PC-9 (cell line): ENCODE measurements around the gene PDE4D. TPM values are rescaled to one million over a fixed set of nuclear protein-coding genes. Genes with fewer than 3 reads are reported as not detected.

Experiments used
- BruUV-seq: library from RNA; stranded (reverse); fragments of 400-500 nt; replicated peaks from 2 replicates; lab custom pipeline; 2021; lab: Mats Ljungman, UMichigan
- CTCF ChIA-PET: fragments of 300-600 bp; sonication (Branson Sonifier 250); formaldehyde crosslinking; loops from one replicate; lab custom pipeline; 2022; ENCODE audit warnings: antibody characterized with exemption; lab: Charles Lee
- POLR2A ChIA-PET: fragments of 300-600 bp; sonication (Branson Sonifier 250); formaldehyde crosslinking; loops from one replicate; lab custom pipeline; 2022; ENCODE audit warnings: antibody characterized with exemption; ENCODE audit not compliant: unreplicated experiment; lab: Charles Lee
- DNase-seq, 2 experiments: peaks; one replicate each; pipeline versions ENCODE4 v3.0.0 to v3.0.0-alpha.2; 2015 to 2022; ENCODE audit warnings: mixed read lengths in 1 of 2
- H2AFZ ChIP-seq: fragments of 200-600 bp; sonication (generic); 2 replicates; pipeline ENCODE4 v1.8.1; 2017; ENCODE audit warnings: antibody characterized with exemption
- H3F3A ChIP-seq: fragments of 200-600 bp; sonication (generic); 2 replicates; pipeline ENCODE4 v1.8.1; 2017; ENCODE audit warnings: antibody characterized with exemption, mild to moderate bottlenecking, low read depth; ENCODE audit not compliant: insufficient read depth
- H3K27ac ChIP-seq: fragments of 200-600 bp; sonication (generic); 2 replicates; pipeline ENCODE4 v1.6.1; 2016; ENCODE audit warnings: mixed run types
- H3K27me3 ChIP-seq: fragments of 200-600 bp; sonication (generic); 2 replicates; pipeline ENCODE4 v1.6.1; 2016; ENCODE audit warnings: low read depth, mixed run types; ENCODE audit not compliant: insufficient read depth
- H3K36me3 ChIP-seq: fragments of 200-600 bp; sonication (generic); 2 replicates; pipeline ENCODE4 v1.6.1; 2016; ENCODE audit warnings: low read depth, mixed run types
- H3K4me1 ChIP-seq: fragments of 200-600 bp; sonication (generic); replicated peaks from 2 replicates; pipeline ENCODE4 v1.6.1; 2016; ENCODE audit warnings: mixed run types; ENCODE audit not compliant: insufficient read depth
- H3K4me2 ChIP-seq: fragments of 200-600 bp; sonication (generic); 2 replicates; pipeline ENCODE4 v1.6.1; 2017; ENCODE audit warnings: mixed run types
- H3K4me3 ChIP-seq: fragments of 200-600 bp; sonication (generic); 2 replicates; pipeline ENCODE4 v1.6.1; 2016; ENCODE audit warnings: mixed run types
- H3K79me2 ChIP-seq: fragments of 200-600 bp; sonication (generic); 2 replicates; pipeline ENCODE4 v1.6.1; 2017; ENCODE audit warnings: low read depth, mixed run types
- H3K9me2 ChIP-seq: fragments of 200-600 bp; sonication (generic); 2 replicates; pipeline ENCODE4 v1.8.1; 2017; ENCODE audit warnings: mild to moderate bottlenecking; ENCODE audit not compliant: insufficient read depth
- H3K9me3 ChIP-seq: fragments of 200-600 bp; sonication (generic); 2 replicates; pipeline ENCODE4 v1.8.1; 2016; ENCODE audit warnings: low read depth; ENCODE audit not compliant: insufficient read depth
- H4K20me1 ChIP-seq: fragments of 200-600 bp; sonication (generic); 2 replicates; pipeline ENCODE4 v1.8.1; 2017; ENCODE audit not compliant: insufficient read depth
- CTCF ChIP-seq: fragments of 200-600 bp; sonication (generic); conservative IDR thresholded peaks from 2 replicates; pipeline ENCODE4 v1.6.1; 2017; ENCODE audit warnings: mixed run types, antibody characterized with exemption, mild to moderate bottlenecking, moderate library complexity
- EZH2 ChIP-seq: fragments of 200-600 bp; sonication (generic); IDR thresholded peaks from 2 replicates; pipeline ENCODE4 v1.8.0; 2017; ENCODE audit warnings: antibody characterized with exemption, low read depth
- intact Hi-C: fragments of 100-400 bp; cut with micrococcal nuclease; formaldehyde crosslinking; loops from one replicate; pipeline ENCODE4 v1.10.0; 2022; ENCODE audit not compliant: unreplicated experiment
- total RNA-seq: library from RNA; stranded (reverse); gene quantifications from 2 replicates; pipeline ENCODE4 v1.2.3, GENCODE V29; 2021

PDE4D gene
- total RNA-seq, 1 experiment from 2014 or later, result 9.8 TPM

DNA sequence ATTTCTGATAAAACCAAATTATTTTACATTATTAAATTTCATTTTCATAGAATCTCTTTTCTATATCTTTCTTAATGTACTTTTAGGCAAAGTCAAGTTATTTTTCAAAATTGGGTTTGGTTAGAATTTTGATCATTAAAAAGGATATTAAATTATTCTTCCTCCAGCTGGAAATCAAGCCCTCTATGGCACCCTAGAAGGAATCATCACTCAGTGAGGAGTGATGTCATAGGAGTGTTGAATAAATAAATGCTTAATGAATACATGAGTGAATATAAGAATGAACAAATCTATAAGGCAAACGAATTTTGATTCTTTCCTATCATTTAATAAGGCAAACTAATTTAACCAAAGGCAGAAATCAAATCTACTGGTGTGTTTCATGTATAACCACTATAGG is 639.9 kb downstream of the PDE4D start:
- H4K20me1 ChIP-seq, result no peaks in the 10 kb centered on the region
- no peaks in the 10 kb centered on the region for H3F3A ChIP-seq
- no peak overlapping the region for H3K4me2 ChIP-seq
- no peaks in the 10 kb centered on the region for H3K27me3 ChIP-seq
- no peaks in the 10 kb centered on the region for H3K9me2 ChIP-seq
- H3K27ac ChIP-seq, result no peak overlapping the region
- no peak for TF ChIP-seq CTCF
- TF ChIP-seq EZH2, result no peak
- ChIA-PET CTCF (interaction anchor here (0.6 kb wide), 1 partner anchor 536 kb away, joined by 3 read pairs; no protein-coding TSS in a partner anchor), POLR2A (no interaction called here)
- no peaks in the 10 kb centered on the region for H3K9me3 ChIP-seq
- H3K36me3 ChIP-seq, result no peaks in the 10 kb centered on the region
- no peak overlapping the region for H2AFZ ChIP-seq
- intact Hi-C loops, result no loop called here
- DNase-seq, result no peak
- no TSS peak for BruUV-seq
- H3K4me1 ChIP-seq, result no peaks in the 10 kb centered on the region
- H3K4me3 ChIP-seq, result no peak overlapping the region
- no peaks in the 10 kb centered on the region for H3K79me2 ChIP-seq

DNA sequence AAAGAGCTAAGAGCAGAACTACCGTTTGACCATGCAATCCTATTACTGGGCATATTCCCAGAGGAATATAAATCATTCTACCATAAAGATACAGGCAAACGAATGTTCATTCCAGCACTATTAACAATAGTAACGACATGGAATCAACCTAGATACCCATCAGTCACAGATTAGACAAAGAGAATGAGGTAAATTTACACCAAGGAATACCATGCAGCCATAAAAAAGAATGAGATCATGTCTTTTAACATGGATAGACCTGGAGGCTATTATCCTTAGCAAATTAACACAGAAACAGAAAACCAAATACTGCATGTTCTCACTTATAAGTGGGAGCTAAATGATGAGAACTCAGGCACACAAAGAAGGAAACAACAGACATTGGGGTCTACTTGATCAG is 641.9 kb downstream of the PDE4D start:
- H3K79me2 ChIP-seq, result no peaks in the 10 kb centered on the region
- H3K4me2 ChIP-seq, result no peak overlapping the region
- no peaks in the 10 kb centered on the region for H4K20me1 ChIP-seq
- no peak overlapping the region for H3K27ac ChIP-seq
- H3K4me3 ChIP-seq, result no peak overlapping the region
- no peaks in the 10 kb centered on the region for H3K9me3 ChIP-seq
- intact Hi-C loops, result no loop called here
- CTCF ChIA-PET, result no interaction called here
- no peaks in the 10 kb centered on the region for H3K36me3 ChIP-seq
- BruUV-seq, result no TSS peak
- H3K27me3 ChIP-seq, result no peaks in the 10 kb centered on the region
- H2AFZ ChIP-seq, result no peak overlapping the region
- no peaks in the 10 kb centered on the region for H3K4me1 ChIP-seq
- no peaks in the 10 kb centered on the region for H3K9me2 ChIP-seq
- H3F3A ChIP-seq, result no peaks in the 10 kb centered on the region
- TF ChIP-seq CTCF (no peak), EZH2 (no peak)
- POLR2A ChIA-PET, result no interaction called here
- no peak for DNase-seq

DNA sequence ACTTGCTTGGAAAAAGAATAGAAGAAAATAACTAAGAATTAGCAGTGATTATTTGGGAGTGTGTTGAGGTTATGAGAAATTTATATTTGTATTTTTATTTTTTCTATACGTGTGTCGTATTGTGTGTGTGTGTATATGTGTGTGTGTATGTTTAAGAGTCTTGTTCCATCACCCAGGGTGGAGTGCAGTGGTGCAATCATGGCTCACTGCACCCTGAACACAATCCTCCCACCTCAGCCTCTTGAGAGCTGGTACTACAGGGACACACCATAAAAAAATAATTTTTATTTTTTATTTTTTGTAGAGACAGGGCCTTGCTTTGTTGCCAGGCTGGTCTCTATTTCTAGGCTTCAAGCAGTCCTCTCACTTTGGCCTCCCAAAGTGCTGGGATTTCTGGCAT is 643.8 kb downstream of the PDE4D start:
- no peak overlapping the region for H3K27ac ChIP-seq
- no peaks in the 10 kb centered on the region for H3F3A ChIP-seq
- H3K79me2 ChIP-seq, result no peaks in the 10 kb centered on the region
- no peak for DNase-seq
- ChIA-PET POLR2A (interaction anchor here (0.6 kb wide), 1 partner anchor 216 kb away, joined by 4 read pairs; no protein-coding TSS in a partner anchor), CTCF (no interaction called here)
- no peak for TF ChIP-seq CTCF
- no peaks in the 10 kb centered on the region for H3K27me3 ChIP-seq
- H2AFZ ChIP-seq, result no peak overlapping the region
- H3K36me3 ChIP-seq, result no peaks in the 10 kb centered on the region
- intact Hi-C loops, result no loop called here
- no peaks in the 10 kb centered on the region for H3K9me3 ChIP-seq
- no peaks in the 10 kb centered on the region for H4K20me1 ChIP-seq
- H3K4me2 ChIP-seq, result no peak overlapping the region
- no peaks in the 10 kb centered on the region for H3K4me1 ChIP-seq
- no peaks in the 10 kb centered on the region for H3K9me2 ChIP-seq
- BruUV-seq, result no TSS peak
- H3K4me3 ChIP-seq, result no peak overlapping the region
